GM19372 (cell line): Measurements from ENCODE around the gene CDC42.
"Not testable (repeated sequence)": the region's sequence is repeated elsewhere in the genome, so short reads cannot be mapped to it uniquely, and the experiment has no call there.

Experiments
- ATAC-seq: cut with Tn5 transposase; IDR thresholded peaks from one replicate; pipeline ENCODE4 v1.9.1; 2021; ENCODE audit warnings: mild to moderate bottlenecking, low read depth, moderate library complexity; ENCODE audit not compliant: unreplicated experiment

The CDC42 gene

DNA sequence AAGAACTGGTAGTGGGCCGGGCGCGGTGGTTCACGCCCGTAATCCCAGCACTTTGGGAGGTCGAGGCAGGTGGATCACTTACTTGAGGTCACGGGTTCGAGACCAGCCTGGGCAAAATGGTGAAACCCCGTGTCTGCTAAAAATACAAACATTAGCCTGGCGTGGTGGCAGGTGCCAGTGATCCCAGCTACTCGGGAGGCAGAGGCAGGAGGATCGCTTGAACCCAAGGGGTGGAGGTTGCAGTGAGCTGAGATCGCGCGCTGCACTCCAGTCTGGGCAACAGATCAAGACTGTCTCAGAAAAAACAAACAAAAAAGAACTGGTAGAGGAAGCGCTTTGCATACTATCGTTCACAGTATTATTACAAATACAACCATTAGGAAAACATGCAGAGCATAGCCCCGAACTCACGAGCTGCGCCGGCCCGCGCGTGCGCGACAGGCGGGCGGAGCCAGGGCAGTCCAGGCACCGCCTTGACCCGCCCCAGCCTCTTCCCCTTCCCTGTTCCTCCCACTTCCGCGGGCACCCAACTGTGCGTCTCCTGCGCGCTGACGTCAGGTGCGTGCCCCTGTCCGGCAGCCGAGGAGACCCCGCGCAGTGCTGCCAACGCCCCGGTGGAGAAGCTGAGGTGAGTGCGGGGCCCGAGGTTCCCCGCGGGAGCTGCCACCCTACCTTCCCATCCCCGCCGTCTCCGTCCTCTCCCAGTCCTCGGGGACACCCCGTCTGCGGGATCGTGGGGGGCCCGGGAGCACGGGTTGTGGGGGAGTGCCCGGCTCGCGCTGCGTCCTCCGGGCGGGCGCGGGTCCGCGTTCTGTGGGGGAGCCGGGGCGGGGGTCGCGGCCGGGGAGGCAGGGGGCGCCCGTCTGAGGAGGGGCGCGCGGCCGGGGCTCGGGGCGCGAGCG lies at the start of gene CDC42:
CDC42 (plus strand) TSS at position 595 of the 902 bp plus-strand sequence. CDS start 25,770 bp downstream, outside the sequence.
- ATAC-seq: peak; percentile 90

DNA sequence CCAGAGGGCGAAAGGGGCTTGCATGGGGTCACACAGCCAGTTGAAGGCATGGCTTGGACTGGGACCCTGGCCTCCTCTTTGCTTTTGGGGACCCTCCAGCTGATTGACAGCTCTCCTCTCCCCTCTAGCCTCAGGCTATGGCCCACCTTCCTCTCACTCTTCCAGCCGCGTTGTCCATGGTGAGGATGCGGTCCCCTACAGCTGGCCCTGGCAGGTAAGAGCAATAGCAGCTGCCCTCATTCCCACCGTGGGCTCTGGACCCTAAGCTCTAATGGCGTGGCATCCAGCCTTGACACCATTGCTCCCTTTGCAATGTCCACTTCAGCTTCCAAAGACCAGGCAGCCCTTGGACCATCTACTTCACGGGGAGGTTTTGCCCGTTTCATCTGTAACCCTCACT lies 49.6 kb upstream of the CDC42 start:
- not testable (repeated sequence) for ATAC-seq

DNA sequence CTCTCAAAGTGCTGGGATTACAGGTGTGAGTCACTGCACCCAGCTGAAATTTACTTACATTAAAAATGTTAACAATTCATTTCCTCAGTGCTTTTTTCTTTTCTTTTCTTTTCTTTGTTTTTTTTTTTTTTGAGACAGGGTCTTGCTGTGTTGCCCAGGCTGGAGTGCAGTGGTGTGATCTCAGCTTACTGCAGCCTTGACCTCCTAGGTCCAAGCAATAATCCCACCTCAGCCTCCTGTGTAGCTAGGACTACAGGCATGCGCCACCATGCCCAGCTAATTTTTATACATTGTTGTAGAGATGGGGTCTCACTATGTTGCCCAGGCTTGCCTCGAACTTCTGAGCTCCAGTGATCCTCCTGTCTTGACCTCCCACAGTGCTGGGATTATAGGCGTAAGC lies 48.5 kb upstream of the CDC42 start:
- ATAC-seq: not testable (repeated sequence)

DNA sequence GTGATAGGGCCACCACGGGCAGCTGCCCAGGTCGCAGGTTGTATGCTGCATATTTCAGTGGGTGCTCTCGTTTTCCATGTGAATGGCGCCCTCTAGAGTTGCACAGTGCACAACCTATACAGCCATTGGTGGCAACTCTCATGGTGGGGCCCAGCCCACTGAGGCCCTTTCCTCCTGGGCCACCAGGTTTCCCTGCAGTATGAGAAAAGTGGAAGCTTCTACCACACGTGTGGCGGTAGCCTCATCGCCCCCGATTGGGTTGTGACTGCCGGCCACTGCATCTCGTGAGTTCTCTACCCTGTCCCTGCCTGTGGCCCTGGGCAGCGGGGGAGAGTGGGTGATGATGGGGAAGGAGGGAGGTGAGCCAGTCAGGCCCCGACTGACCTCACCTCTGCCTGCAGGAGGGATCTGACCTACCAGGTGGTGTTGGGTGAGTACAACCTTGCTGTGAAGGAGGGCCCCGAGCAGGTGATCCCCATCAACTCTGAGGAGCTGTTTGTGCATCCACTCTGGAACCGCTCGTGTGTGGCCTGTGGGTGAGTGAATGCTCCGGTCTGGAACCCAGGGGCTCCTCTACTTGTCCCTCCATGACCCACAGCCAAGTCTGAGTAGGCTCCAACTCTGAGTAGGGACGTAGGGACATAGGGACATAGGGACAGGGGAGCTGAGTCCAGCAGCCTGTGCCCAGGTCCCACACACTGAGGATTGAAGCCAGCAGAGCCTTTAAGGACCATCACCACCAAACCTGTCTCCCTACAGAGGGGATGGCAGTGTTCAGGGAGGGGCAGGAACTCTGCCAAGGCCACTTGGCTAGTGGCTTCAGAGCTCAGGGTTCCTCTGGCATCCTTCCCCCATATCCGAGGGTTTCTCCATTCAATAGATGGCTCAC lies 47.0 kb upstream of the CDC42 start:
- ATAC-seq: not testable (repeated sequence)

DNA sequence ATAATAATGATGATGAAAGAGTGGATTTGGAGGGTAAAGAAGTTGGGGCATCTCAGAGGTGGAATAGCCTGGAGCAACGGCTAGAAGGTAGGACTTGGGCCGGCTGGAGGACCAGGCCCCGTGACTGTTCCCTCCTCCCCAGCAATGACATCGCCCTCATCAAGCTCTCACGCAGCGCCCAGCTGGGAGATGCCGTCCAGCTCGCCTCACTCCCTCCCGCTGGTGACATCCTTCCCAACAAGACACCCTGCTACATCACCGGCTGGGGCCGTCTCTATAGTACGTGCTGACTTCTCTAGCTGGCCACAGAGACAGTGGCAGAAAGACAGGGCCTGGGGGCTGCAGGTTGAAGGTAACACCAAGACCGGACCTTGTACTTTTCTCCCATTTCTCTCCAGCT lies 45.8 kb upstream of the CDC42 start:
- not testable (repeated sequence) for ATAC-seq

DNA sequence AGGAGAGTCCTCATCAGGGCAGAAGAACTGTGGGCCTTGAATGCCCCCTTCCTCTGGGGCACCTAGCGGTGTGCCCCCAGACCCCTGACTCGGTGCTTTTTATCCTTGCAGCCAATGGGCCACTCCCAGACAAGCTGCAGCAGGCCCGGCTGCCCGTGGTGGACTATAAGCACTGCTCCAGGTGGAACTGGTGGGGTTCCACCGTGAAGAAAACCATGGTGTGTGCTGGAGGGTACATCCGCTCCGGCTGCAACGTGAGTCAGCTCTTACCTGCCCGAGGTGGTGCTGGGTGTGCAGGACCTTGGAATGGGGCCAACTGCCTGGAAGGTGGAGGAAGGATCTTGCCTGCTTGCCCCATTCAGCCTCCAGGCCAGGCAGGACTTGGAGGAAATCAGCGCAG lies 45.2 kb upstream of the CDC42 start:
- ATAC-seq: not testable (repeated sequence)

DNA sequence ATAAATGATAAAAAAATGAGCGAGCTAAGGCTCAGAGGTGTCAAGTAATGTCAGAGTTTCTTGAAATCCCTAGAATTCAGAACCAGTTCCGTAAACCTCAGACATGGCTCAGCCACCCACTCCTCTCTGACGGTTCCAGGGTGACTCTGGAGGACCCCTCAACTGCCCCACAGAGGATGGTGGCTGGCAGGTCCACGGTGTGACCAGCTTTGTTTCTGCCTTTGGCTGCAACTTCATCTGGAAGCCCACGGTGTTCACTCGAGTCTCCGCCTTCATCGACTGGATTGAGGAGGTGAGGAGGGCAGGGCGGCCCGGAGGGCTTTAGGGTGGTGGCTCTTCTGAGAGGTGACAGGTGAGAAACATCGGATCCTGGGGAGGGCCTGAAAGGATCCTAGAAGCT lies 42.9 kb upstream of the CDC42 start:
- not testable (repeated sequence) for ATAC-seq

DNA sequence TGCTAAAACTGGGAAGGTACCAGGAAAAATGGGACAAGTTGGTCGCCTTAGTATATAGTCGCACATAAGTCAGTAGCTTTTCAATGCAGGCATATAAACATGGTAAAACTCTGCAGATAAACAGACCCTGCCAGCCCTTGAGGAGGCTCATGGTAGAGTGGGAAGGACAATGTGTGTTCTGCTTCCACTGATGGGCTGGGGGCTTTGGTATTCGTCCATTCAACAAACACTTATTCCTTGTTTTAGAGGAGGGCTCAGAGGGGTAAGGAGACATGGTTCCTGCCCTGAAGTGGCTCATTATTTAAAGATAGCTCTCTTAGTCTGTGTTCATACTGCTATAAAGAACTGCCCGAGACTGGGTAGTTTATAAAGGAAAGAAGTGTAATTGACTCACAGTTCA lies 39.8 kb upstream of the CDC42 start:
- not testable (repeated sequence) for ATAC-seq

DNA sequence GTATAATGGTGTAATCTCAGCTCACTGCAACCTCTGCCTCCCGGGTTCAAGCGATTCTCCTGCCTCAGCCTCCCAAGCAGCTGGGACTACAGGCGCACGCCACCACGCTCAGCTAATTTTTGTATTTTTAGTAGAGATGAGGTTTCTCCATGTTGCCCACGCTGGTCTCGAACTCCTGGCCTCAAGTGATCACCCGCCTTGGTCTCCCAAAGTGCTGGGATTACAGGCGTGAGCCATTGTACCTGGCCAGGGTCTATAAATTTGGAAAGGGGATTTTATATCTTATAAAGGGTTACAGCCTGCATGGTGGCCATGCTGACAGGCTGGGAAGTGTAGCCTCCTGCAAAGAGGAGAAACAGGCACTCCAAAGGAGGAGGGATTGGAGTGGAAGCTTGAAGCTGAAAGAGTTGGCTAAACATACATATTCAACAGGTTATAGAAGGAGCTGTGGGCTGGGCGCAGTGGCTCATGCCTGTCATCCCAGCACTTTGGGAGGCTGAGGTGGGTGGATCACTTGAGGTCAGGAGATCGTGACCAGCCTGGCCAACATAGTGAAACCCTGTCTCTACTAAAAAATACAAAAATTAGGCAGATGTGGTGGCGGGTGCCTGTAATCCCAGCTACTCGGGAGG lies 37.8 kb upstream of the CDC42 start:
- ATAC-seq: not testable (repeated sequence)

DNA sequence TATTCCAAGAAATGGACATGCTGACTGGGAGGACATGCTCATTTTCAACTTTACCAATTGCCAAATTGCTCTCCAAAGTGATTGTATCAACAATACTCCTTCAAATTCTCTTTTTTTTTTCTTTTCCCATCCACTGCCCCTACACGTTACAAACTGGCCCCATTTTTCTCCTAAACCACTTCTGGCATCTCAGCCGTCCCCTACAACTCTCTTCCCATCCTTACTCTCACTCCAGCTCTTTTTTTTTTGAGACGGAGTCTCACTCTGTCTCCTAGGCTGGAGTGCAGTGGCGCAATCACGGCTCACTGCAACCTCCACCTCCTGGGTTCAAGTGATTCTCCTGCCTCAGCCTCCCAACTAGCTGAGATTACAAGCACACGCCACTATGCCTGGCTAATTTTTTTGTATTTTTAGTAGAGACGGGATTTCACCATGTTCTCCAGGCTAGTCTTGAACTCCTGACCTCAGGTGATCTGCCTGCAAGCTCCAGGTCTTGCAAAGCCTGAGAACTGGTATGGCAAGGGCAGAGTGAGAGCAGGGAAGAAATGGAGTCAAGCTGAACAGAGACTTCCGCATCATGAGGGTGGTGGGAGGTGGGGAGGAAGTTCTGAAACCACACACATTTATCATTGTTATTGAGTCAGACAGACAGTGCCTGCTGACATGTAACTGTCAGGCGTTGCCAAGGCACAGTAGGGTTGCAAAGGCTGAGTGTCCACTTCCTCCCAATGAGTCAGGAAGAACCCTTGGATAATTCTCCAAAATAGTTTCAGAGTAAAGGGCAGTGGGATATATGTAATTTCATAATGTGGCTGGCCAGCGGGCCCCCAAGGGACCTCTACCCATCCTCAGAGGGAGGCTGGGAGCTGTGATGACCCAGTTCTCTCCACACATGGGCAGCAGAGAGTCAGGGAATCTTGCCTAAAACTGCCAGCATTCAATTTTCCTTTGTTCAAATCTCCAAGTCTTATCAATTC lies 33.6 kb upstream of the CDC42 start:
- no peak for ATAC-seq

DNA sequence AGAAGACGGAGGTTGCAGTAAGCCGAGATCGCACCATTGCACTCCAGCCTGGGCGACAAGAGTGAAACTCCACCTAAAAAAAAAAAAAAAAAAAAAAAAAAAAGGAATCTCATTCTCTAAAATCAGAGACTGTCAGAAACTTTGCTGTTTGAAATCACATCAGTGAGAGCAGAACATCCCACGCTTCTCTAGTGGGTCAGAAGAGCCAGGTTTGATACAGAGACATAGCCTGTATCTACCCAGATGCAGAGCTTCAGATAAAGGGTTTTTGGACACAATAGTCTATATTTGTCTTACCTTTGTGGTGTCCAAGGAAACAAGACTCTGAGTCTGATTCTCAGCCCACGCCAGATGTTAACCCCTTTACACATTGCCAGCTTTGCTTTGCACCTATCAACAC lies 31.4 kb upstream of the CDC42 start:
- no peak for ATAC-seq

DNA sequence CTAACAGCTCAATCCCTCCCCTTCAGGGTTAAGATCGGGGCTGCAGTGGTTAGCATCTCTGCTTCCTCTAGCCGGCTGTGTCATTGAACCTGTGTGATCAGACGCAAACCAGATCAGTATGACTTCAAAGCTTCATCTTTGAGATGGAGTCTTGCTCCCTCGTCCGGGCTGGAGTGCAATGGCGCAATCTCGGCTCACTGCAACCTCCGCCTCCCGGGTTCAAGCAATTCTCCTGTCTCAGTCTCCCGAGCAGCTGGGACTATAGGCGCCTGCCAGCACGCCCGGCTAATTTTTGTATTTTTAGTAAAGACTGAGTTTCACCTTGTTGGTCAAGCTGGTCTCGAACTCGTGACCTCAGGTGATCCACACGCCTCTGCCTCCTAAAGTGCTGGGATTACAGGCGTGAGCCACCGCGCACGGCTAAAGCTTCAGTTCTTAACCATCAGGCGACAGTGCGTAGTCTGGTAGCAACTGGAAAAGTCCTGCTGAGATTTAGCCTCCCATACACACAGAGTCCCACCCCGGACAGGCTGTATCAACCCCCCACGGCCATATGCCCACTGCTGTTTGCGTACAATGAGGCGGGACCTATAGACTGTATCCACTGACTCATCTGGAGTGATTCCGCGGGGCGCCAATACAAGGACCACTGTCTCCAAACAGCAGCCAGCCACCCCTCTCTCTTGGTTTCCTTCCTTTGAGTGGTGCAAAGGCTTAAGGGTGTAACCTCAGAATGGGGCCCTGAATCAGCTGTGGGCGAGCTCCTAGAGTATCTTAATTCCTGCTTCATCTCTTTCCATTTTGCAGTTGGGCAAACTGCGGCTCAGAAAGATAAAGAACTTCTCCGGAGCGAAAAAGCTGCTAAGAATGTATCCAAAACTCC lies 27.8 kb upstream of the CDC42 start:
- ATAC-seq: peak; percentile 31

DNA sequence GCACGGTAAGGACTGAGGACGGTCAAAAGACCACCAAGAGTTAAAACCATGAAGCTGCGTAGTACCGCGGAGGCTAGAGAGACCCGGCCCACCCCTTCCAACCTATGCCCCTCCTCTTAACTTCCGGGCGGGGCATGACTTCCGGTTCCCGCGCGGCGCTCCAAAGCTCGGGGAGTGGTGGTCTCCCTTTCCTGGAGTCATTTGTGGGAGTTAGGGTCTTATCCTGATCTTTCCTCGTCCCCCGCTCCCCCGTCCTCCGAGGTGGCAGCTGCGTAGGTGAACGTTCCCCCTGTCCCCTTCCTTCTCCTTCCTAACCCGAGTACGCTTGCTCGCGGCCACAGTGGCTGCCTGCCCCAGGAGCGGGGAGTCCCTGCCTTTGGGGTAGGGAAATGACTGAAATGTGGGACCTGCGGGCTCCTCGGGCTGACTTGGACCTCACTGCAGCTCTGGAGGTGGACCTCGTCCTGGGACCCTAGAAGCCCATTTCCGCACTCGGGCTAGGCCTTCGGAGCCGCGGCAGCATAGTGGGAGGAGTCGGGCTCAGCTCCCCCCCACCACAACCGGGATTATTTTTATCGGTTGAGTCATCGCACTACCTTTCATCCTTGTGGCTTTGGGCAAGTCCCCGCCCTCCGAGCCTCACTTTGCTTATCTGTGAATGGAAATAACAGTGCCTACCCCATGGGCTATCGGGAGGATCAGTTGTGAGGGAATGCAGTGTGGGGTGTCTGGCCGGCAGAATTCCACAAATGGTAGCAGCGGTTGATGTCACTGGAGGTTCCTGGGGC lies 26.9 kb upstream of the CDC42 start:
- peak; percentile 69 for ATAC-seq

DNA sequence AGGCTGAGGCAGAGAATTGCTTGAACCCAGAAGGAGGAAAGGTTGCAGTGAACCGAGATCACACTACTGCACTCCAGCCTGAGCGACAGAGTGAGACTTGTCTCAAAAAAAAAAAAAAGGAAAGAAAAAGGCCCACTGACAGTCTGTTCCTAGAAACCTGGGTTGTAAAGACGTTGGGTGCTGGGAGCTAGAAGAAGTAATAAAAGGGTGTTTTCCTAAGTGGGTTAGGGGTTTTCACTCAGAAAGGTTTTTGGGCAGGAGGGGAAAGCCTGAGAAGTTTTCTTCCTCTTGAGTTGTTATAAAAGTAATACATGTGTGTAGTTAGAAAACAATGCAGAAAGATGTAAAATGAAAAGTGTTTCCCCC lies 25.6 kb upstream of the CDC42 start:
- ATAC-seq: no peak

DNA sequence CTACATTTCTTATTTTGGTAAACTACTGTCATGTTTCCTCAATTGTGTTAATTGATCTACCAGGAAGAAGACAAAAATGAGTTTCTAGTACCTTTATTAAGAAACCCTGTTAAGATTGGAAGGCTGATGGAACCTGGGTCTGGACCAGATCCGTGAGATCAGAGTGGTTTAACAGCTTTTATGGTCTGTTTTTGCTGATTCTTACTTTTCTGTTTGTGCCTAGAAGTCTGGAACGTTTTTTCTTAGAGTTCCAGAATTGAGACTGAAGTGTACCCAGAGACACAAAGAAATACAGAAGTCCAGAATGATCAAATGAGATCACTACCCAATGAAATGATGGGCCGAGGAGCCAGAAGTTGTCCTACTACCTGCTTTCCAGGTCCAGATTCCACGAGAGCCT lies 22.5 kb upstream of the CDC42 start:
- ATAC-seq: no peak

DNA sequence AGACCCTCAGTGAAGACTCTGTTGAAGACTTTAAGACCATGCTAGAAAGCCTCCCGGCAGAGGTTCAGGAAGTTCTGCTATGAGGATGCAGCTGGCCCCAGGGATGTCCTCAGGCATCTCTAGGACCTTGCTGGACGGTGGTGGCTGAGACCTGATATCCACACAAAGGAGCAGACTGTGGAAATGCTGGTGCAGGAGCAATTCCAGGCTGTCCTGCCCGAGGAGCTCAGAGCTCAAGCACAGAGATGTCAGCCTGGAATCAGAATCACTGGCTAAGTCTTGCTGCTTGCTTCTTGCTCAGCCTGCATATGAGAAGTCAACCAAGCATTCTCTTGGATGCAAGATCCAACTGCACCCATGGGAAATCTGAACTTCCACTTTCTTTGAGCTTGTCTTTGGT lies 22.0 kb upstream of the CDC42 start:
- no peak for ATAC-seq

DNA sequence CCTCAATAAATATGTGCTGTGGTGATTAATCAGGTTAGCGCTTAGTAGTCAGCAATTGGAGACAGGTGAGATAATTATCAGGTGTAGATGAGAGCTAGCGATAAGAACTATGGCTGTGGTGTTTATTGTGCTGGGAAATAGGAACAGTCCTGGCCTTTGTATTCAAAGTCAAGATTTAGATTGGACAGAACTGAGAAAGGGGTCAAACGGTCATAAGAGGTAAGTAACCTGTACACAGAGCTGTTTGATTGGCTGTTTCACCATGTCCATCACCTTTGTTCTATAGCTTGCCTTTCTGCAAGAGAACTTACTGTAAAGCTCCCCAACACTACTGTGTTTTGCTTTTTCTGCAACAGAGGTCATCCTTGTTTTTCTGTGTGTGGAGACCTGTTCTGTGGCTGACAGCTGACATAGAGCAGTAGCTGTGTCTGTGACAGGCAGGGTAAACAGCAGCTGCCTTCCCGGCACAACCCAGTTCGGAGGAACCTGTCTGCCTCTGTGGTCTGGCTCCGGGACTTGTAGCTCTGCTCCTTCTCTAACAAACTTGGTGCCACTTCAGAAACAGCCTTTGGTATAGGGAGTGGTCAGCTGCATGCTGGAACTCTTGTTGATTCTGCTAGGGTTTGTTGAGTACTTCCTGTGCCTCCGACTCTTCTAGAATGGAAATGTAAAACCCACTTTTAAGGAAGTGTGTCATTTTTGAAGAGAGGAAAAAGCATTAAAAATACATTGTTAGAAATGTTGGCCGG lies 21.1 kb upstream of the CDC42 start:
- ATAC-seq: no peak
